Panc1 (cell line): ENCODE data around the gene ARID4B. TPM values are rescaled to one million over a fixed set of nuclear protein-coding genes. Genes with fewer than 3 reads are reported as not detected.

Experiments used
- ATAC-seq: fragments of 200-7000 bp; cut with Tn5 transposase; 2 replicates; pipeline ENCODE4 v1.9.1; 2020; ENCODE audit warnings: mild to moderate bottlenecking, moderate library complexity
- BruUV-seq: library from RNA; stranded (reverse); fragments of 400-500 nt; replicated peaks from 2 replicates; lab custom pipeline; 2021; lab: Mats Ljungman, UMichigan
- CTCF ChIA-PET: fragments of 300-600 bp; sonication (Branson Sonifier 250); formaldehyde crosslinking; loops from one replicate; lab custom pipeline; 2022; ENCODE audit warnings: antibody characterized with exemption; lab: Charles Lee
- POLR2A ChIA-PET: fragments of 300-600 bp; sonication (Branson Sonifier 250); formaldehyde crosslinking; loops from one replicate; lab custom pipeline; 2022; ENCODE audit warnings: antibody characterized with exemption; lab: Charles Lee
- DNase-seq: peaks from one replicate; pipeline ENCODE4 v3.0.0-alpha.2; 2010; ENCODE audit warnings: low read depth, low spot score
- H3K27ac ChIP-seq: 2 replicates; pipeline ENCODE4 v1.5.1; 2011; ENCODE audit warnings: mild to moderate bottlenecking, low read length, inconsistent platforms
- H3K27me3 ChIP-seq: fragments of 200-500 bp; sonication (Bioruptor generic); 2 replicates; pipeline ENCODE4 v1.6.0; 2014; ENCODE audit warnings: low read length, inconsistent platforms; ENCODE audit not compliant: control insufficient read depth, insufficient read depth
- H3K36me3 ChIP-seq: fragments of 200-500 bp; sonication (Bioruptor generic); 2 replicates; pipeline ENCODE4 v1.5.1; 2014; ENCODE audit warnings: inconsistent platforms, mild to moderate bottlenecking, low read length, moderate library complexity; ENCODE audit not compliant: control insufficient read depth, insufficient read depth
- H3K4me1 ChIP-seq: 2 replicates; pipeline ENCODE4 v1.5.1; 2011; ENCODE audit warnings: inconsistent platforms, mild to moderate bottlenecking, low read length, moderate library complexity; ENCODE audit not compliant: control insufficient read depth, insufficient read depth
- H3K4me3 ChIP-seq, 2 experiments: 2 replicates each; pipeline ENCODE4 v1.5.1; 2011 to 2012; ENCODE audit warnings: low read depth in 2 of 2, low read length in 2 of 2, mild to moderate bottlenecking in 2 of 2, inconsistent platforms in 1 of 2, moderate library complexity in 1 of 2
- H3K9me3 ChIP-seq: fragments of 200-500 bp; sonication (Bioruptor generic); 2 replicates; pipeline ENCODE4 v1.5.1; 2014; ENCODE audit warnings: low read depth, mild to moderate bottlenecking, inconsistent platforms, low read length, moderate library complexity; ENCODE audit not compliant: control insufficient read depth, insufficient read depth
- CTCF ChIP-seq: fragments of 450-650 bp; IDR thresholded peaks from 2 replicates; pipeline ENCODE4 v1.5.1; 2017; ENCODE audit warnings: mild to moderate bottlenecking
- POLR2AphosphoS5 ChIP-seq: IDR thresholded peaks from 2 replicates; pipeline ENCODE4 v1.6.1; 2012; ENCODE audit warnings: mild to moderate bottlenecking, low read depth, low read length, moderate library complexity
- SIN3A ChIP-seq: IDR thresholded peaks from 2 replicates; pipeline ENCODE4 v1.6.1; 2012; ENCODE audit warnings: low read depth, mild to moderate bottlenecking, low read length, moderate library complexity, borderline replicate concordance; ENCODE audit not compliant: insufficient read depth
- TCF7L2 ChIP-seq: IDR thresholded peaks from 2 replicates; pipeline ENCODE4 v1.6.1; 2011; ENCODE audit warnings: mild to moderate bottlenecking, low read depth, low read length, inconsistent platforms
- in situ Hi-C: cut with HindIII; loops from 2 replicates; pipeline ENCODE4 v1.10.0; 2016; ENCODE audit warnings: low sequenced_read_pairs, low pct_unique_long_range_greater_than_20kb
- intact Hi-C: fragments of 100-400 bp; cut with micrococcal nuclease; formaldehyde crosslinking; loops from one replicate; pipeline ENCODE4 v1.10.0; 2022; ENCODE audit not compliant: unreplicated experiment
- total RNA-seq: library from RNA; stranded (reverse); gene quantifications from one replicate; pipeline ENCODE4 v1.2.1, GENCODE V29; 2021; ENCODE audit not compliant: unreplicated experiment
- TF ChIP-seq, protein P1 (sequence below), 2 experiments: IDR thresholded peaks; 2 replicates each; pipeline ENCODE4 v1.6.1; 2011 to 2012; ENCODE audit warnings: low read depth in 2 of 2, control low read depth in 1 of 2, low read length in 1 of 2, mild to moderate bottlenecking in 1 of 2, moderate library complexity in 1 of 2; ENCODE audit not compliant: insufficient read depth in 1 of 2

Gene ARID4B
- total RNA-seq, 1 experiment from 2014 or later = 37.5 TPM

GRCh38 chr1:235152235-235152634 is 175.7 kb downstream of the ARID4B start:
- POLR2A ChIA-PET = no interaction called here

DNA sequence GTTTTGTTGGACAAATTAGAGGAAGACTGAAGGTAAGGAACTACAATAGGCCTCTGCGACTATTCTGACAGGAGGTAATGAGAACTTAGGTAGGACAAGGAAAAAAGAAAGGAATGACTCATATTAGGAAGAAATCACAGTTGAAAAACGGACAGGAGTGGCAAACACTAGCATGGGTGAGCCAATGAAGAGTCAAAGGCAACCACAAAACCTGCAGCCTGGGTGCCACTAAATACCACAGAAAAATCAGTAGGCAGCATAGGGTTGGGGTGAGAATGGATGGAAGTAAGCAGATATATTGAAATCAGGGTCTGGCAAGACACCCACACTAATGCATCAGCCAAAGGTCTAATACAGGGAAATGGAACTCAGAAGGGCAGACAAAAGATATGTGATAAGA is 176.9 kb downstream of the ARID4B start:
- no peaks in the 10 kb centered on the region for H3K27me3 ChIP-seq
- no peak for DNase-seq
- no peaks in the 10 kb centered on the region for H3K9me3 ChIP-seq
- ATAC-seq = peak; percentile 40; the same call in 1 of the 2 replicates
- H3K36me3 ChIP-seq = peaks cover 24% of the 10 kb centered on the region
- H3K4me3 ChIP-seq = no peak overlapping the region
- H3K4me1 ChIP-seq = no peaks in the 10 kb centered on the region
- intact Hi-C loops (no loop called here), in situ Hi-C loops (no loop called here)
- no peak overlapping the region for H3K27ac ChIP-seq
- TF ChIP-seq TCF7L2 (no peak), POLR2AphosphoS5 (no peak), CTCF (no peak), SIN3A (no peak)
- TF ChIP-seq, protein P1, sequence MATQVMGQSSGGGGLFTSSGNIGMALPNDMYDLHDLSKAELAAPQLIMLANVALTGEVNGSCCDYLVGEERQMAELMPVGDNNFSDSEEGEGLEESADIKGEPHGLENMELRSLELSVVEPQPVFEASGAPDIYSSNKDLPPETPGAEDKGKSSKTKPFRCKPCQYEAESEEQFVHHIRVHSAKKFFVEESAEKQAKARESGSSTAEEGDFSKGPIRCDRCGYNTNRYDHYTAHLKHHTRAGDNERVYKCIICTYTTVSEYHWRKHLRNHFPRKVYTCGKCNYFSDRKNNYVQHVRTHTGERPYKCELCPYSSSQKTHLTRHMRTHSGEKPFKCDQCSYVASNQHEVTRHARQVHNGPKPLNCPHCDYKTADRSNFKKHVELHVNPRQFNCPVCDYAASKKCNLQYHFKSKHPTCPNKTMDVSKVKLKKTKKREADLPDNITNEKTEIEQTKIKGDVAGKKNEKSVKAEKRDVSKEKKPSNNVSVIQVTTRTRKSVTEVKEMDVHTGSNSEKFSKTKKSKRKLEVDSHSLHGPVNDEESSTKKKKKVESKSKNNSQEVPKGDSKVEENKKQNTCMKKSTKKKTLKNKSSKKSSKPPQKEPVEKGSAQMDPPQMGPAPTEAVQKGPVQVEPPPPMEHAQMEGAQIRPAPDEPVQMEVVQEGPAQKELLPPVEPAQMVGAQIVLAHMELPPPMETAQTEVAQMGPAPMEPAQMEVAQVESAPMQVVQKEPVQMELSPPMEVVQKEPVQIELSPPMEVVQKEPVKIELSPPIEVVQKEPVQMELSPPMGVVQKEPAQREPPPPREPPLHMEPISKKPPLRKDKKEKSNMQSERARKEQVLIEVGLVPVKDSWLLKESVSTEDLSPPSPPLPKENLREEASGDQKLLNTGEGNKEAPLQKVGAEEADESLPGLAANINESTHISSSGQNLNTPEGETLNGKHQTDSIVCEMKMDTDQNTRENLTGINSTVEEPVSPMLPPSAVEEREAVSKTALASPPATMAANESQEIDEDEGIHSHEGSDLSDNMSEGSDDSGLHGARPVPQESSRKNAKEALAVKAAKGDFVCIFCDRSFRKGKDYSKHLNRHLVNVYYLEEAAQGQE (IDR thresholded peaks at IDR 0.05; ENCODE audit: insufficient read depth in 1 of 2, low read depth in 2 of 2, low read length in 1 of 2) = no peak
- BruUV-seq = no TSS peak
- ChIA-PET CTCF (interaction anchor here (0.5 kb wide), 1 partner anchor 677 kb away, joined by 3 read pairs; no protein-coding TSS in a partner anchor), POLR2A (no interaction called here)

More at GRCh38 chr1:235152235-235152634, 175.7 kb downstream of the ARID4B start:
- Histone ChIP-seq H3K4me3 (no peak overlapping the region), H3K36me3 (peaks cover 26% of the 10 kb centered on the region), H3K27ac (no peak overlapping the region), H3K27me3 (no peaks in the 10 kb centered on the region), H3K4me1 (no peaks in the 10 kb centered on the region), H3K9me3 (no peaks in the 10 kb centered on the region)
- CTCF ChIA-PET = no interaction called here
- no peak for TF ChIP-seq SIN3A
- no peak for TF ChIP-seq TCF7L2
- TF ChIP-seq, protein P1 (IDR thresholded peaks at IDR 0.05; ENCODE audit: insufficient read depth in 1 of 2, low read depth in 2 of 2, low read length in 1 of 2) = no peak
- TF ChIP-seq CTCF = no peak
- TF ChIP-seq POLR2AphosphoS5 = no peak
- ATAC-seq = no peak
- no TSS peak for BruUV-seq
- in situ Hi-C loops (no loop called here), intact Hi-C loops (no loop called here)
- DNase-seq = no peak
